ENCODE results near the gene ADRM1.

The ADRM1 gene

DNA sequence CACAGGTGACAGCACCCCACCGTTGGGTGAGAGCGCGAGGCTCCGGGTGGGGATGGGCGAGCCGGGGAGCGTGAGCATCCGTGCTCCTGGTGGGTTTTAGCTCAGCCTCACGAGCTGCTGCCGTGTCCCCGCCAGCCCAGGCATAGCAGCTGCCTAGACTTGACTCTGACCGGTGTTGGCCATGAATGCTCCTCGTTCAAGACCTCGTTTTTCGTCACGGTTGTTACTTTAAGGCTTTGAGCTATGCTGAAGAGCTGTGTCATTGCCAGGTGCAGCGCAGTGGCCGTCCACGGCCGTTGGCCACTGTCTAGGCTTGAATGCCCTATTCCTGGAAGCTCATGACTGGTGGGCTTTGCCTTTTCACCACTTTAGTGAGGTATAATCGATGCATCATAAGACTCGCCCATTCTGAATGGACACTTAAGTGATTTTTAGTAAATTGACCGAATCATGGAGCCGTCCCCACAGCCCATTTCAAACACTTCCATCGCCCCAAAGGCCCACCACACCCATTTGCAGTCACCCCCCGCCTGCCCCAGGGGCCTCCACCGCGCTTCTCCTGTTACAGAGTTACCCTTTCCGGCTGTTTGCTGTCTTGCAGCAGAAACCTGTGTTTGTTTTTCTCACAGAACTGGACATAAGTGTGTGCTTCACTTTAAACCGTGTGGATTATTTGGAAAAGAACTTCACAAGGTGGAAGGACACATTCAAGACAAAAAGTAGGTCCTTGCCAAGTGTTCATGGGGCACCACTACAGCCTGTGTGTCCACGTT, 21.4 kb upstream of the ADRM1 start:
- peaks cover 55% of the 10 kb centered on the region for H3K36me3 ChIP-seq (replicated peaks)
- TF ChIP-seq, protein P1, sequence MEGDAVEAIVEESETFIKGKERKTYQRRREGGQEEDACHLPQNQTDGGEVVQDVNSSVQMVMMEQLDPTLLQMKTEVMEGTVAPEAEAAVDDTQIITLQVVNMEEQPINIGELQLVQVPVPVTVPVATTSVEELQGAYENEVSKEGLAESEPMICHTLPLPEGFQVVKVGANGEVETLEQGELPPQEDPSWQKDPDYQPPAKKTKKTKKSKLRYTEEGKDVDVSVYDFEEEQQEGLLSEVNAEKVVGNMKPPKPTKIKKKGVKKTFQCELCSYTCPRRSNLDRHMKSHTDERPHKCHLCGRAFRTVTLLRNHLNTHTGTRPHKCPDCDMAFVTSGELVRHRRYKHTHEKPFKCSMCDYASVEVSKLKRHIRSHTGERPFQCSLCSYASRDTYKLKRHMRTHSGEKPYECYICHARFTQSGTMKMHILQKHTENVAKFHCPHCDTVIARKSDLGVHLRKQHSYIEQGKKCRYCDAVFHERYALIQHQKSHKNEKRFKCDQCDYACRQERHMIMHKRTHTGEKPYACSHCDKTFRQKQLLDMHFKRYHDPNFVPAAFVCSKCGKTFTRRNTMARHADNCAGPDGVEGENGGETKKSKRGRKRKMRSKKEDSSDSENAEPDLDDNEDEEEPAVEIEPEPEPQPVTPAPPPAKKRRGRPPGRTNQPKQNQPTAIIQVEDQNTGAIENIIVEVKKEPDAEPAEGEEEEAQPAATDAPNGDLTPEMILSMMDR (IDR thresholded peaks at IDR 0.05; ENCODE audit: low read depth, low read length, missing control alignments), result no peak
- in situ Hi-C loops (cut with HindIII; ENCODE audit: low pct_ligation_motif_present, low sequenced_read_pairs), result loop anchor here (25.0 kb wide), 1 partner anchor 106 kb away; the partner anchor contains the start of gene RPS21
- DNase-seq, result no peak
- H3K27me3 ChIP-seq (replicated peaks), result no peaks in the 10 kb centered on the region
- H3K27ac ChIP-seq, result no peak overlapping the region
- no peak overlapping the region for H3K4me3 ChIP-seq (ENCODE audit: low read depth, low read length)

DNA sequence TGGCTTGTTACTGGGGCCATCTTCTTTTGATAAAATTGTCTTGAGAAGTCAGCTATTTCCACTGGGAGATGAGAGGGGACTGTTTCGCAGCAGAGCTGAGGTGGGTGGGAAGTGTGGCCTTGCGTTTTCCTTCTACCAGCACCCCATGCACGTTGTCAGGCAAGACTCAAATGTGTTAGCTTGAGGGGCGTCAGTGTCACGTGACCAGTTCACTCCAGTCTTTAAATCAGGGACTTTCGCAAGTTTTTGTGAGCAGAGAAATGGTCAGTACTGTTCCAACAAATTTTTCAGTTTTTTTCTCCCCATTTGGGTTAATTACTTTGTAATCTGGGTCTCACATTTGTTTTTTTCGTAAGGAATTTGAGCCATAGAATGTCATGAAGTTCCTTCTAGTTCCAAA, 20.7 kb upstream of the ADRM1 start:
- no peak overlapping the region for H3K4me3 ChIP-seq (ENCODE audit: low read depth, low read length)
- in situ Hi-C loops (cut with HindIII; ENCODE audit: low pct_ligation_motif_present, low sequenced_read_pairs), result loop anchor here (25.0 kb wide), 1 partner anchor 105 kb away; the partner anchor contains the start of gene RPS21
- H3K27me3 ChIP-seq (replicated peaks), result no peaks in the 10 kb centered on the region
- H3K36me3 ChIP-seq (replicated peaks), result peaks cover 59% of the 10 kb centered on the region
- H3K27ac ChIP-seq, result no peak overlapping the region
- no peak for DNase-seq
- TF ChIP-seq, protein P1 (IDR thresholded peaks at IDR 0.05; ENCODE audit: low read depth, low read length, missing control alignments), result no peak

DNA sequence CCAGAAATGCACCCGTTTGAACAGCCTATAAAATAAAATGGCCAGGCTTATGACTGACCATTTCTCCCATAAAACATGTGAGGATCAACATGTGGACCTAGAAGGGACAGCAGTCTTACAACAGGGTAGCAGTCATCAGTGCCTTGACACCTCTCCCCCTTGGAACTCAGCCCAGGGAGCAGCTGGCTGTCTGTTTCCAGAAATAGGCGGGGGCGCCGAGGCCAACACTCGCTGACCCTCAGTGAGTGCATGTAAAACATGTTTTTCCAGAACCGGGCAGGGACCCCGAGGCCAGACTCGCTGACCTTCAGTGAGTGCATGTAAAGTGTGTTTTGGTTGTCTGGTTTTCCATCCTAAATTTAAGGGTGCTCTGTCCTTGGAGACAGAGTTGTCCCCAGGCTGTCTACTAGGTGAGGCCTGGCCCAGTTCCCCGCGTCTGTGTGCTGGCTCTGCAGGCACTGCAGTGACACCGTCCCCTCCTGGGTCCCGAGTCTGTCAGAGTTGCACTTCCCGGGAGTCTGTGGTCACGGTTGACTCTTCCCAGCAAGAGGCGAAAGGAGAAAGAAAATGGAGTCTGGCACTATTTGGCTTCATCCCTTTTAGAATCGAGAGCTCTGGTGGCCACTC, 19.8 kb upstream of the ADRM1 start:
- H3K36me3 ChIP-seq (replicated peaks), result peaks cover 59% of the 10 kb centered on the region
- in situ Hi-C loops (cut with HindIII; ENCODE audit: low pct_ligation_motif_present, low sequenced_read_pairs), result loop anchor here (25.0 kb wide), 1 partner anchor 104 kb away; the partner anchor contains the start of gene RPS21
- no peak for DNase-seq
- TF ChIP-seq, protein P1 (IDR thresholded peaks at IDR 0.05; ENCODE audit: low read depth, low read length, missing control alignments), result no peak
- no peaks in the 10 kb centered on the region for H3K27me3 ChIP-seq (replicated peaks)
- no peak overlapping the region for H3K4me3 ChIP-seq (ENCODE audit: low read depth, low read length)
- H3K27ac ChIP-seq, result no peak overlapping the region

DNA sequence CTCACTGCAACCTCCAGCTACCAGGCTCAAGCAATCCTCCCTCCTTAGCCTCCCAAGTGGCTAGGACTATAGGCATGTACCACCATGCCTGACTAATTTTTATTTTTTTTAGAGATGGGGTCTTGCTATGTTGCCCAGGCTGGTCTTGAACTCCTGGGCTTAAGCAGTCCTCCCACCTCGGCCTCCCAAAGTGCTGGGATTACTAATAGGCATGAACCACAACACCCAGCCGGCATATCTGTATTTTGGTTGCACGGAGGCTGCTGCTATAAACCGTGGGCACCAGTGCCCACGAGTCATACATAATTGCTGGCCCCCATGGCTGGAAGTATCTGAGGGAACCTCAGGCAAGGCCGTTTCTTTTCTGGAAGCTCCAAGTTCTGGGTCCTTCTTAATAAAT, 18.3 kb upstream of the ADRM1 start:
- H3K27ac ChIP-seq, result no peak overlapping the region
- no peak for DNase-seq
- H3K4me3 ChIP-seq (ENCODE audit: low read depth, low read length), result no peak overlapping the region
- no peaks in the 10 kb centered on the region for H3K27me3 ChIP-seq (replicated peaks)
- H3K36me3 ChIP-seq (replicated peaks), result peaks cover 57% of the 10 kb centered on the region
- TF ChIP-seq, protein P1 (IDR thresholded peaks at IDR 0.05; ENCODE audit: low read depth, low read length, missing control alignments), result no peak
- in situ Hi-C loops (cut with HindIII; ENCODE audit: low pct_ligation_motif_present, low sequenced_read_pairs), result loop anchor here (25.0 kb wide), 1 partner anchor 103 kb away; the partner anchor contains the start of gene RPS21

DNA sequence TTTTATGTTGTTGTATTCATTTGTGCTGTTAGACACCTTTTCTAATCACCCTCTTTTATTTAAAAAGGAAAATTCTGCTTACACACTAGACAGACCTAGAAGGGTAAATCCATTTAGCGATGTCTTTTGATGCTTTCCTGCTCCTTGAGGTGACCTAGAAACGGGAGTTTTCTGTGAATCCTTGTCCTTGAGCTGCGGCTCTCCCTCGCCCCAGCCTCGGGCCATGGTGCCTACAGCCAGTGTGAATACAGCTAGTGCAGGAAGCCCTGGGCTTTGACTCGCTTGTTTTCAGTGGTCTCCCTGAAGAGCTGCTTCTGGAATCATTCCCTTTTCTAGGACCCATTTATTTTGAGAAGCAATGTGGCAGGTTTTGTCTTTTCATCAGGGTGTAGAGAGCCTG, 17.6 kb upstream of the ADRM1 start:
- in situ Hi-C loops (cut with HindIII; ENCODE audit: low pct_ligation_motif_present, low sequenced_read_pairs), result loop anchor here (25.0 kb wide), 1 partner anchor 102 kb away; the partner anchor contains the start of gene RPS21
- H3K27me3 ChIP-seq (replicated peaks), result no peaks in the 10 kb centered on the region
- H3K4me3 ChIP-seq (ENCODE audit: low read depth, low read length), result no peak overlapping the region
- H3K36me3 ChIP-seq (replicated peaks), result peaks cover 50% of the 10 kb centered on the region
- no peak for DNase-seq
- TF ChIP-seq, protein P1 (IDR thresholded peaks at IDR 0.05; ENCODE audit: low read depth, low read length, missing control alignments), result no peak
- H3K27ac ChIP-seq, result no peak overlapping the region
